Stimulated activated CD4-positive, alpha-beta T cell treated with anti-CD3 and anti-CD28 coated beads, Interleukin-12 subunit alpha, Interleukin-12 subunit beta, amount 100 ng/mL, for 4 hours (primary cell): Measurements from ENCODE around the gene NAALADL2.
"Not testable (repeated sequence)": the region's sequence is repeated elsewhere in the genome, so short reads cannot be mapped to it uniquely, and the experiment has no call there.

ENCODE experiments used
- DNase-seq: peaks from one replicate; pipeline ENCODE4 v3.0.0-alpha.2; 2020

Gene NAALADL2

GRCh38 chr3:175443682-175444081 lies 584.5 kb downstream of the NAALADL2 start:
- no peak for DNase-seq

- DNase-seq, result no peak
These were observed 586.6 kb downstream of the NAALADL2 start for GRCh38 chr3:175445741-175446140.

- DNase-seq, result no peak
These were observed 588.4 kb downstream of the NAALADL2 start for GRCh38 chr3:175447521-175447920.

- no peak for DNase-seq
These were observed 594.2 kb downstream of the NAALADL2 start for GRCh38 chr3:175453361-175453760.

- no peak for DNase-seq
These were observed 597.3 kb downstream of the NAALADL2 start for GRCh38 chr3:175456466-175456865.

DNA sequence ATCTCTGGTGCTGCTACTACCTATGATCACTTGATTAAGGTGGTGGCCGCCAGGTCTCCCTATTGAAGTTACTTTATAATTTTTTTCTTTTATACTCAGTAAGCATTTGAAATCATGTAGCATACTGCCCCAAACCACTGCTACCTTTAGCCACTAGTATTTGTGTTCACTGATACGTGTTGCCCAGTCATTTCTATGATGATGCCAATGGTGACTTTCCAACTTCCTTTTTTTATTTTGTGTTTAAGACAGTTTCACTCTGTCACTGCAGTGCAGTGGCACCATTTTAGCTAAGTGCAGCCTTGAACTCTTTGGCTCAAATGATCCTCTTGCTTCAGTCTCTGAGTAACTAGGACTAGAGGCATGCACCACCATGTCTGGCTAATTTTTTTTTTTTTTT lies 598.2 kb downstream of the NAALADL2 start:
- no peak for DNase-seq

GRCh38 chr3:175460849-175461399 lies 601.8 kb downstream of the NAALADL2 start:
- DNase-seq, result not testable (repeated sequence)

- DNase-seq, result no peak
These were observed 605.2 kb downstream of the NAALADL2 start for GRCh38 chr3:175464362-175464761.

GRCh38 chr3:175469124-175469523 lies 610.0 kb downstream of the NAALADL2 start:
- DNase-seq, result no peak

GRCh38 chr3:175475765-175476164 lies 616.6 kb downstream of the NAALADL2 start:
- DNase-seq, result no peak

DNA sequence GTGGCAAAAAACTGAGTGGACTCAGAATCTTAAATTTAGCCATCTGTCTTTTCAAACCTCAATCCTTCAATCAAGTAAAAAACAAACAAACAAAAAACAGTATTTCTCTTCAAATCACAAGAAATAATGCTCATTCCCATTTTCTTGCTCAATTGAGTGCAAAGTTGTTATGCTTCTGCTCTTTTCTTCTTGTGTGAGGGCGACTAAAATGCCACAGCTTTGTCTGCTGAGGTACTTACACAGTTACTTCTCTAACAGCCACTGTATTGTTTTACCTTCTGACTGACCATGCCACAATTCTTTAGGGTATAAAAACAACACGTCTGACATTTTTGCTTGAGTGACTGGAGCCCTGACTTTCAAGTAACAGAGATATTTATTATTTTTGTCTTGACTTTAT lies 617.4 kb downstream of the NAALADL2 start:
- DNase-seq, result no peak

DNA sequence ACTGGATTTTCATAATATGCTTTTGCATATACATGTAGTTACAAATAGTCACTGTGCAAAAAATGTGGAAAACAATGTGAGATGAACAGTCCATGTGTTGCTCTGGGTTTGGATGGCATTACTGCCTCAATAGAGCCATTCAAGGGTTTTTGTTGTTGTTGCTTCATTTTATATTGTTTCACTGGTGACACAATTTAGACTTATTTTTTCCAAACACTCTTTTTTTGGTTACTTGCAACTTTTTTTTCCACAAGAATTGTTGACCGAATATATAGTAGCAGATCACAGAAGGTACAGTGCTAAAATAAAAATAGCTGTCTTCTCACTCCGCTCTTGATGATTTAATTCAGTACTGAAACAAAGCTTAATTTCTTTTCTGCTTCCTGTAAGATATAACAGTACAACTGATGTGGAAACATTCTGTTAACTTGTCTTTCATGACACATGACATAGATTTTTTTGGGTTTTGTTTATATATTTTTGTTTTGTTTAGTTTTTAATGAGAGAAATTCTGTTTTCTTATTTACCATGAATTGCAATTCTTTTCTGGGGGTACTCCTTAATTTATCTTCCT lies 618.6 kb downstream of the NAALADL2 start:
- DNase-seq, result no peak

DNA sequence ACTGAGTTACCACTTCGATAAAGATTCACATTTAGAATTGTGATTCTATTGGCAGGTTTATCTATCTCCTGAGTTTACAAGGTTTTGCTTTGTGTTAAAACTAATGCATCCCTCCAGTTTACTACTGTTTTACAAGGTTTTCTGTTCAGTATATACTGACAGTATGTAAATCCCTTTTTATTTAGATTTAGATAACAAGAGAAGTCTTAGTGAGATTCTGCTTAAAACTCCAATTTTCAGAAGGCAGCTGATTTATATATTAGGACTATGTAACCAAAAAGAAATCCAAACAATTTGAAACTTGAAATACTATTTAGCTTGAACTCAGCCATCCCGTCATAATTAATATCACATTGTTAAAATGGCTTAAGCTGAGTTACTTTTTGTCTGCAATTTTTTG lies 619.2 kb downstream of the NAALADL2 start:
- no peak for DNase-seq

- DNase-seq, result no peak
These were observed 620.0 kb downstream of the NAALADL2 start for GRCh38 chr3:175479175-175479574.

GRCh38 chr3:175479800-175480199 lies 620.7 kb downstream of the NAALADL2 start:
- DNase-seq, result no peak

- no peak for DNase-seq
These were observed 625.5 kb downstream of the NAALADL2 start for GRCh38 chr3:175484666-175485065.

DNA sequence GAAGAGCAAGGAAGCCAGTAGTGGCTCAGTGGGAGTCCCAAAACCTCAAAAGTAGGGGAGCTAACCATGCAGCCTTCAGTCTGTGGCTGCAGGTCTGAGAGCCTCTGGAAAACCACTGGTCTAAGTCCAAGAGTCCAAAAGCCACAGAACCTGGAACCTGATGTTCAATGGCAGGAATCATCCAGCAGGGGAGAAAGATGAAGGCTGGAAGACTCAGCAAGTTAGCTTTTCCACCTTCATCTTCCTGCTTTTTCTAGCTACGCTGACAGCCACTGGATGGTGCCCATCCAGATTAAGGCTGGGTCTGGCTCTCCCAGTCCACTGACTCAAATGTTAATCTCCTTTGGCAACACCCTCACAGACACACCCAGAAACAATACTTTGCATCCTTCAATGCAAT lies 626.3 kb downstream of the NAALADL2 start:
- no peak for DNase-seq

- no peak for DNase-seq
These were observed 627.1 kb downstream of the NAALADL2 start for GRCh38 chr3:175486255-175486654.

DNA sequence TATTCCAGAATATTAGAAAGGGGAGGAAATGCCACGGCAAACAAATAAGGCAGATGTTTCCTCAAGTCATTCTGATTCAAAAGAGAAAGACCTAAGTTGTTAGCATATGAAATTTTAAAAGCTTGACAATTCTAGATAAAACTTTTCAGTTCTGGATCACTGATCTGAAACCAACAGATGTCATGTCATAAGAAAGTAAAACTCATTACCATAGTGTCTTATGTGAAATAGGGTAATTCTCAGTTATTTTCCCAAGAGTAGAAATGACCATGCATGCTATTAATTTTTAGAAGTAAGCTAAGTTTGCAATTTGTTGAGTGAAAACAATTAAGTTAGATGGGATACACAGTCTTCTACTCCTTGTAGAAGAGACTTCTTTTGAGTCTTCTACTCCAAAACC lies 630.3 kb downstream of the NAALADL2 start:
- DNase-seq, result no peak

- no peak for DNase-seq
These were observed 634.2 kb downstream of the NAALADL2 start for GRCh38 chr3:175493301-175493700.

- no peak for DNase-seq
These were observed 636.2 kb downstream of the NAALADL2 start for GRCh38 chr3:175495331-175495730.

DNA sequence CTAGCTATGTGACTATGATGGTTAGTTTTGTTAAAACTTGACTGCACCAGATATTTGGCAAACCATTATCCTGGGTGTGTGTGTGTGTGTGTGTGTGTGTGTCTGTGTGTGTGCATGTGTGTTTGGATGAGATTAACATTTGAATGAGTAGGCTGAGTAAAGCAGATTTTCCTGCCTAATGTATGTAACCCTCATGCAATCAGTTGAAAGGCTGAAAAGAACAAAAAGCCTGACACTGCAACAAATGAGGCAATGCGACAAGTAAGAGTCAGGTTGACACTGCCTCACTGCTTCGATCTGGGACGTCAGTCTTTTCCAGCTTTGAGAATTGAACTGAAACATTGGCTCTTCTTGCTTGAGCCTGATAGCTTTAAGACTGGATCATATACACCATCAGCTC lies 643.0 kb downstream of the NAALADL2 start:
- DNase-seq, result no peak

GRCh38 chr3:175511219-175511785 lies 652.2 kb downstream of the NAALADL2 start:
- no peak for DNase-seq

GRCh38 chr3:175512700-175513099 lies 653.6 kb downstream of the NAALADL2 start:
- no peak for DNase-seq

DNA sequence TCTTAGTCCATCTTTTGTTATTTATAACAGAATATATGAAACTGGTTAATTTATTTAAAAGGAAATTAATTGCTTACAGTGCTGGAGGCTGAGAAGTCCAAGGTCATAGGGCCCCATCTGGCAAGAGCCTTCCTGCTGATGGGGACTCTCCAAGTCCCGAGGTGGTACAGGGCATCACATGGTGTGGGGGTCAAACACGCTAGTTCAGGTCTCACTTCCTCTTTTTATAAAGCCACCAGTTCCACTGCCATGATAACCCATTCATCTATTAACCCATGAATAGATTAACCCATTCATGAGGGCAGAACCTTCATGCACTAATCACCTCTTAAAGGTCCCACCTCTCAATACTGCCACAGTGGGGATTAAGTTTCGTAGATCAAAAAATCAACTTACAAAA lies 659.3 kb downstream of the NAALADL2 start:
- no peak for DNase-seq
